HepG2 (cell line): ENCODE results near the gene PDCL3. TPM values are rescaled to one million over a fixed set of nuclear protein-coding genes. Genes with fewer than 3 reads are reported as not detected.

Experiments
- ATAC-seq: fragments of 200-7000 bp; cut with Tn5 transposase; 3 replicates; pipeline ENCODE4 v1.9.1; 2020; ENCODE audit warnings: mild to moderate bottlenecking, moderate library complexity
- BruUV-seq: library from RNA; stranded (reverse); fragments of 400-500 nt; replicated peaks from 2 replicates; lab custom pipeline; 2021; lab: Mats Ljungman, UMichigan
- CTCF ChIA-PET: fragments of 300-600 bp; formaldehyde crosslinking; extraction: SDS; loops from one replicate; lab custom pipeline; 2021; ENCODE audit warnings: low total read pairs, inconsistent platforms, low intra/inter-chr PET ratio; lab: Yijun Ruan, JAX
- POLR2A ChIA-PET: fragments of 350-600 bp; sonication (Branson Sonifier 250); formaldehyde crosslinking; loops from one replicate; lab custom pipeline; 2020; ENCODE audit warnings: antibody characterized with exemption, inconsistent platforms; lab: Yijun Ruan, JAX
- DNase-seq: peaks from one replicate; pipeline ENCODE4 v3.0.0-alpha.2; 2015; ENCODE audit warnings: low spot score
- FAIRE-seq: peaks from 3 replicates; lab custom pipeline; 2011; peaks lifted over from hg19 to GRCh38; lab: Jason Lieb, UNC
- H2AFZ ChIP-seq: one replicate; pipeline ENCODE4 v1.6.1; 2011; ENCODE audit warnings: low read length, inconsistent platforms
- H3K27ac ChIP-seq: fragments of 300-600 bp; 3 replicates; pipeline ENCODE4 v1.8.0; 2011; ENCODE audit warnings: mixed run types, mild to moderate bottlenecking, mixed read lengths, low read length, inconsistent platforms; ENCODE audit not compliant: insufficient read depth; ENCODE audit errors: extremely low read length
- H3K27me3 ChIP-seq, 2 experiments: fragments of 200-600 bp in 1 of 2; 2 replicates in 1 of 2; 3 replicates in 1 of 2; pipeline versions ENCODE4 v1.6.0 to v1.8.0; 2011; ENCODE audit warnings: low read length in 2 of 2, mild to moderate bottlenecking in 2 of 2, moderate library complexity in 2 of 2, inconsistent platforms in 1 of 2; ENCODE audit not compliant: insufficient read depth in 2 of 2, control insufficient read depth in 1 of 2
- H3K36me3 ChIP-seq, 2 experiments: fragments of 200-600 bp in 1 of 2; replicated peaks in 1 of 2; 2 replicates in 1 of 2; 3 replicates in 1 of 2; pipeline versions ENCODE4 v1.5.1 to v1.8.0; 2011; ENCODE audit warnings: low read length in 2 of 2, inconsistent platforms in 1 of 2; ENCODE audit not compliant: insufficient read depth in 2 of 2, control insufficient read depth in 1 of 2
- H3K4me1 ChIP-seq: 2 replicates; pipeline ENCODE4 v1.5.1; 2012; ENCODE audit warnings: low read length, inconsistent platforms; ENCODE audit not compliant: insufficient read depth
- H3K4me2 ChIP-seq: 2 replicates; pipeline ENCODE4 v1.6.0; 2011; ENCODE audit warnings: low read depth, low read length, inconsistent platforms
- H3K4me3 ChIP-seq, 3 experiments: fragments of 200-600 bp in 1 of 3; sonication (generic), shearing (Covaris generic) in 1 of 3; replicated peaks in 1 of 3; 2 replicates each; pipeline ENCODE4 v1.5.1; 2011 to 2016; ENCODE audit warnings: low read length in 3 of 3, inconsistent platforms in 2 of 3, low read depth in 2 of 3, mild to moderate bottlenecking in 2 of 3, control low read depth in 1 of 3, mixed read lengths in 1 of 3; ENCODE audit not compliant: insufficient read depth in 1 of 3
- H3K79me2 ChIP-seq: one replicate; pipeline ENCODE4 v1.6.1; 2011; ENCODE audit warnings: low read length, inconsistent platforms; ENCODE audit not compliant: insufficient read depth
- H3K9ac ChIP-seq: 2 replicates; pipeline ENCODE4 v1.6.0; 2011; ENCODE audit warnings: mild to moderate bottlenecking, low read depth, low read length, inconsistent platforms; ENCODE audit not compliant: insufficient read depth
- H3K9me3 ChIP-seq: 2 replicates; pipeline ENCODE4 v1.5.1; 2012; ENCODE audit warnings: mild to moderate bottlenecking, low read length
- H4K20me1 ChIP-seq: 2 replicates; pipeline ENCODE4 v1.6.0; 2011; ENCODE audit warnings: inconsistent platforms, mild to moderate bottlenecking, low read length, moderate library complexity; ENCODE audit not compliant: insufficient read depth
- ELF4 ChIP-seq: sonication (generic); formaldehyde crosslinking; IDR thresholded peaks from 2 replicates; pipeline ENCODE4 v1.5.0; 2020; ENCODE audit warnings: missing genetic modification reagents, mild to moderate bottlenecking, moderate library complexity, borderline replicate concordance
- GATA4 ChIP-seq: sonication (generic); IDR thresholded peaks from 2 replicates; pipeline ENCODE4 v1.6.1; 2016; ENCODE audit warnings: antibody characterized with exemption, low read depth, borderline replicate concordance
- HCFC1 ChIP-seq: fragments of 150-350 bp; IDR thresholded peaks from 2 replicates; pipeline ENCODE4 v1.6.1; 2014; ENCODE audit warnings: low read depth, low read length
- IRF9 ChIP-seq: sonication (generic); formaldehyde crosslinking; IDR thresholded peaks from 2 replicates; pipeline ENCODE4 v1.8.0; 2022; ENCODE audit warnings: missing genetic modification reagents, mild to moderate bottlenecking, borderline replicate concordance
- KMT2B ChIP-seq: IDR thresholded peaks from 2 replicates; pipeline ENCODE4 v1.6.1; 2016; ENCODE audit warnings: missing genetic modification reagents, missing compliant biosample characterization
- ZNF282 ChIP-seq: fragments of 450-650 bp; IDR thresholded peaks from 2 replicates; pipeline ENCODE4 v1.6.1; 2018; ENCODE audit not compliant: partially characterized antibody
- ZNF362 ChIP-seq: sonication (generic); formaldehyde crosslinking; IDR thresholded peaks from 2 replicates; pipeline ENCODE4 v1.4.0; 2020; ENCODE audit warnings: missing genetic modification reagents, mild to moderate bottlenecking, borderline replicate concordance
- WGBS: methylation state at CpG from one replicate; pipeline ENCODE4 v1.1.6; 2017; ENCODE audit warnings: low lambda C conversion rate; 5-methylcytosine and 5-hydroxymethylcytosine counted together
- in situ Hi-C: cut with HindIII; loops from 2 replicates; pipeline ENCODE4 v1.10.0; 2017; ENCODE audit warnings: low pct_unique_long_range_greater_than_20kb; ENCODE audit not compliant: extremely low pct_ligation_motif_present
- intact Hi-C: fragments of 100-400 bp; cut with micrococcal nuclease; formaldehyde crosslinking; loops from one replicate; pipeline ENCODE4 v1.10.0; 2022; ENCODE audit not compliant: unreplicated experiment
- polyA plus RNA-seq, 8 experiments: library from polyadenylated mRNA; depleted of rRNA in 3 of 8; stranded (reverse) in 7 of 8; unstranded in 1 of 8; fragments of >200 nt; fragmentation: Illumina TruSeq in 4 of 8; extraction: Trizol in 4 of 8; gene quantifications; 2 replicates each; pipeline versions ENCODE4 v1.2.1 to v1.2.3, GENCODE V29; 2011 to 2016; ENCODE audit warnings: low read depth in 4 of 8, missing spikeins in 1 of 8, mixed read lengths in 1 of 8; ENCODE audit not compliant: insufficient read depth in 1 of 8
- total RNA-seq, 5 experiments: library from RNA; depleted of rRNA; stranded (reverse); fragments of >200 nt; fragmentation: Illumina TruSeq; extraction: Trizol; gene quantifications; 2 replicates each; pipeline ENCODE4 v1.2.3, GENCODE V29; 2016; ENCODE audit warnings: low read depth in 1 of 5

The PDCL3 gene
- total and polyA plus RNA-seq, 2 of the 13 experiments (the other 11 are each of a cell fraction or from before 2014, with no cell fraction given), result 14.4 to 24.4 TPM

- TF ChIP-seq HCFC1 (no peak), ZNF282 (no peak), ELF4 (CRISPR knock-in tag) (no peak), GATA4 (no peak), IRF9 (no peak)
- CTCF ChIA-PET, result no interaction called here
- Histone ChIP-seq H2AFZ (no peak overlapping the region), H3K4me1 (no peaks in the 10 kb centered on the region), H3K36me3 (no peaks in the 10 kb centered on the region), H3K4me3 (no peak overlapping the region), H3K79me2 (no peaks in the 10 kb centered on the region), H3K27me3 (peaks cover 0 to 21% of the 10 kb centered on the region in 2 experiments; a peak in 3 of 5 replicates), H3K4me2 (no peak overlapping the region), H4K20me1 (no peaks in the 10 kb centered on the region), H3K27ac (no peak overlapping the region), H3K9ac (no peak overlapping the region), H3K9me3 (no peaks in the 10 kb centered on the region)
- FAIRE-seq, result no peak
- intact Hi-C loops (loop anchor here (5.0 kb wide), 1 partner anchor 1086 kb away; no protein-coding TSS in a partner anchor), in situ Hi-C loops (no loop called here)
- ATAC-seq, result no peak
- 2% methylated on average over 2 of the region's 2 CpGs for WGBS
- DNase-seq, result no peak
- no TSS peak for BruUV-seq
- POLR2A ChIA-PET, result no interaction called here
These were observed 44.0 kb upstream of the PDCL3 start for GRCh38 chr2:100518801-100519200.

GRCh38 chr2:100520224-100520623 is 42.6 kb upstream of the PDCL3 start:
- WGBS, result 28% methylated on average over 2 of the region's 2 CpGs
- no peaks in the 10 kb centered on the region for H3K79me2 ChIP-seq
- H2AFZ ChIP-seq, result no peak overlapping the region
- no peaks in the 10 kb centered on the region for H3K36me3 ChIP-seq
- in situ Hi-C loops, result no loop called here
- H3K9me3 ChIP-seq, result no peaks in the 10 kb centered on the region
- FAIRE-seq, result no peak
- TF ChIP-seq KMT2B (no peak), ZNF362 (CRISPR knock-in tag) (no peak)
- H3K4me2 ChIP-seq, result no peak overlapping the region
- H3K4me1 ChIP-seq, result no peaks in the 10 kb centered on the region
- H3K27ac ChIP-seq, result no peak overlapping the region
- H3K27me3 ChIP-seq, result peaks cover 0 to 24% of the 10 kb centered on the region in 2 experiments; a peak in 3 of 5 replicates
- BruUV-seq, result no TSS peak
- no peak overlapping the region for H3K9ac ChIP-seq
- DNase-seq, result no peak
- H3K4me3 ChIP-seq, result no peak overlapping the region
- intact Hi-C loops, result no loop called here
- H4K20me1 ChIP-seq, result no peaks in the 10 kb centered on the region
- POLR2A ChIA-PET, result no interaction called here
- CTCF ChIA-PET, result no interaction called here
- no peak for ATAC-seq
